Bronchial epithelial cell (primary cell): ENCODE measurements around the gene CHID1. TPM values are rescaled to one million over a fixed set of nuclear protein-coding genes. Genes with fewer than 3 reads are reported as not detected.
A peak's percentile ranks its signal among the peaks of the same experiment; 100 is the strongest.

Experiments
- DNase-seq: peaks from one replicate; pipeline ENCODE4 v3.0.0-alpha.2; 2010; ENCODE audit warnings: low read depth
- FAIRE-seq: peaks from 2 replicates; lab custom pipeline; 2011; peaks lifted over from hg19 to GRCh38; lab: Jason Lieb, UNC
- H3K27me3 ChIP-seq: 2 replicates; pipeline ENCODE4 v1.5.1; 2011; ENCODE audit warnings: low read length; ENCODE audit not compliant: control insufficient read depth, insufficient read depth
- H3K36me3 ChIP-seq: 2 replicates; pipeline ENCODE4 v1.5.1; 2011; ENCODE audit warnings: low read length; ENCODE audit not compliant: control insufficient read depth, insufficient read depth
- H3K4me3 ChIP-seq: 2 replicates; pipeline ENCODE4 v1.5.1; 2011; ENCODE audit warnings: mild to moderate bottlenecking, low read depth, low read length, control low read depth
- total RNA-seq: library from RNA; depleted of rRNA; stranded (reverse); fragments of >200 nt; gene quantifications from 2 replicates; pipeline ENCODE4 v1.2.1, GENCODE V29; 2014
- TF ChIP-seq, protein P1 (sequence below): IDR thresholded peaks from 2 replicates; pipeline ENCODE4 v1.5.1; 2011; ENCODE audit warnings: mild to moderate bottlenecking, moderate library complexity, low read length, control low read depth, inconsistent platforms; ENCODE audit not compliant: insufficient read depth, severe bottlenecking

Gene CHID1
- total RNA-seq, 1 donor from 2014 or later: 42.6 TPM

DNA sequence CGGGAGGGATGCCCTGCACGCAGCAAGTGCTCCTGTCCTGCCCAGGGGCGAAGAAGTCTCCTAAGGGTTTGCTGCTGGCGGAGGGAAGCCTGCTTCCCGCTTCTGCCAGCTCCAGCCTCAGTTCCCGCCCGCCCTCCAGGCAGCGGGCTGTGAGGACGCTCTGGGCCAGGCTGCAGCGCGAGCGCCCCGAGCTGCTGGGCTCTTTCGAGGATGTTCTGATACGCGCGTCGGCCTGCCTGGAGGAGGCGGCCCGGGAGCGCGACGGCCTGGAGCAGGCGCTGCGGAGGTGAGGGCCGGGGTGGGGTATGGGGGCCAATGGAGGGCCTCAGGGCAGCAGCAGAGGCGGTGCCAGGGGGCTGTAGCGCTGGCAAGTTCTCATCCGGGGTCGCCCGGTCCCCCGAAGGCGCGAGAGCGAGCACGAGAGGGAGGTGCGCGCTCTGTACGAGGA is 80.7 kb downstream of the CHID1 start:
- Histone ChIP-seq H3K4me3 (peak overlapping the region; percentile 27), H3K36me3 (peaks cover 4% of the 10 kb centered on the region), H3K27me3 (peaks cover 2% of the 10 kb centered on the region)
- DNase-seq (no peak), FAIRE-seq (no peak)
- TF ChIP-seq, protein P1, sequence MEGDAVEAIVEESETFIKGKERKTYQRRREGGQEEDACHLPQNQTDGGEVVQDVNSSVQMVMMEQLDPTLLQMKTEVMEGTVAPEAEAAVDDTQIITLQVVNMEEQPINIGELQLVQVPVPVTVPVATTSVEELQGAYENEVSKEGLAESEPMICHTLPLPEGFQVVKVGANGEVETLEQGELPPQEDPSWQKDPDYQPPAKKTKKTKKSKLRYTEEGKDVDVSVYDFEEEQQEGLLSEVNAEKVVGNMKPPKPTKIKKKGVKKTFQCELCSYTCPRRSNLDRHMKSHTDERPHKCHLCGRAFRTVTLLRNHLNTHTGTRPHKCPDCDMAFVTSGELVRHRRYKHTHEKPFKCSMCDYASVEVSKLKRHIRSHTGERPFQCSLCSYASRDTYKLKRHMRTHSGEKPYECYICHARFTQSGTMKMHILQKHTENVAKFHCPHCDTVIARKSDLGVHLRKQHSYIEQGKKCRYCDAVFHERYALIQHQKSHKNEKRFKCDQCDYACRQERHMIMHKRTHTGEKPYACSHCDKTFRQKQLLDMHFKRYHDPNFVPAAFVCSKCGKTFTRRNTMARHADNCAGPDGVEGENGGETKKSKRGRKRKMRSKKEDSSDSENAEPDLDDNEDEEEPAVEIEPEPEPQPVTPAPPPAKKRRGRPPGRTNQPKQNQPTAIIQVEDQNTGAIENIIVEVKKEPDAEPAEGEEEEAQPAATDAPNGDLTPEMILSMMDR: no peak

DNA sequence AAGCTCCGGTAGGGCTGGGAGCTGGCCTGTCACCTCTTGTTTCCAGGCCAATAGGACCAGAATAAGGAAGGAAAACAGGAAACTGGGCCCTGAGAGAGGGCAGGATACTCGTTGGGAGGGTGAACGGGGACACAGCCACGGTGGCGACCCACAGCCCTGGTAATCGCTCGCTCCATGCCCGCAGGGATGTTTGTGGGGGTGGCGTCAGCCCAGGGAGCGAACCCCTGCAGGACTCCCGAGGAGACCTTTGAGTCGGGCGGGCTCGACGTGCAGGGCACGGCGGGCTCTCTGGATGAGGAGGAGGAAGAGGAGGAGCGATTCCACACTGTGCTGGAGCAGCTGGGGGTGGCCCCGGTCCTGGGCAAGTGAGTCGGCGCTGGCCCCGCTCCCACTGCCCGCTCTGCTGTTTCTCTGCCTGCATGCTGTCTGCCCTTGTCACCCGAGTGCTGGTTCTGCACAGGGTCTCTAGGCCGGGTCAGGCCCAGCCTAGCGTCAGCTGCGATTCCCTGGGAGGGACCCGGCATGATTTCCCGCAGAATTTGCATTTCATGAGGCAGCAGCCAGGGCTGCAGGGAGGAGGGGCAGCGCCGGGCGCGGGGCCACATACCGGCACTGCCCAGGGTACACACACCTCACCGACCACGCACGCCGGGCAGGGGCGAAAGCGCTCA is 81.3 kb downstream of the CHID1 start:
- Histone ChIP-seq H3K4me3 (no peak overlapping the region), H3K36me3 (peaks cover 3% of the 10 kb centered on the region), H3K27me3 (peaks cover 2% of the 10 kb centered on the region)
- TF ChIP-seq, protein P1: no peak
- FAIRE-seq: no peak
- no peak for DNase-seq

DNA sequence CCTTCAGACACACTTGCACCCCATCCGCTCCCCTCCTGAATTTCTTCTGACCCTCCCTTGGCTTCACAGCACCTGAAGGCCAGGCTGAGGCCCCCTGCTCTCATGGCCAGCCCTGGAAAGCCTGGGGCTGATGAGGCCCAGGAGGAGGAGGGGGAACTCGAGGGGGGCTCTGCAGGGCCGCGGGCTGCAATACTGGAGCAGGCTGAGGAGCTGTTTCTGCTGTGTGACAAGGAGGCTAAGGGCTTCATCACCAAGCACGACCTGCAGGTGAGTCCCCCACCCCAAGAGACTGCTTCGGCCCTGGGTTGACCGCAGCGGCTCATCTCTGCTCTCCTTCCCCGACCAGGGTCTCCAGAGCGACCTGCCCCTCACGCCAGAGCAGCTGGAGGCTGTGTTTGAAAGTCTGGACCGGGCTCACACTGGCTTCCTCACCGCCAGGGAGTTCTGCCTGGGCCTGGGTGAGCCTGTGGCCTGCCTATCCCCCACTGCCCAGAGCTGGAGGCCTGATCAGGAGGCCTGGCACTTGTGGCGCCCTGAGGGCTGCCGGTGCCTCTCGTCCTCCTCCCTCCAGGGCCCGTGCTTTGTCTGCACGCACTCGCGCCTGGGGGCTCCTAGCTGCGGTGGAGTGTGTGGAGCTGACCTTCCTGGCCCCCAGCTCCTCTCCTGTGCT is 82.0 kb downstream of the CHID1 start:
- Histone ChIP-seq H3K27me3 (peaks cover 2% of the 10 kb centered on the region), H3K4me3 (no peak overlapping the region), H3K36me3 (peaks cover 7% of the 10 kb centered on the region)
- DNase-seq (no peak), FAIRE-seq (no peak)
- TF ChIP-seq, protein P1: no peak

DNA sequence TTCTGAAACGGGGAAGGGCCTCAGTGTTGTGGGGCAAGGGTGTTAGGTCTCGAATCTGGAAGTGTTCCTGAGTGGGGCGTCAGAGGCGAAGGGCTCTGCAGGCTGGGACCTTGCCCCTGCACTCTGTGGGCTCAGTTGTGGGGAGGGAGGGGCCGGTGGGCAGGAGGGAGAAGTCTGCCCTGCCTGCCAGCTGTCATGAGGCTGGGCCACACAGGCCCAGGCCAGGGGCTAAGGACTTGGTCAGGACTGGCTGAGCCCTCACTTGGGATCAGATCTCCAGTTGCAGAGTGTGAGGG is 82.8 kb downstream of the CHID1 start, which contains the start of gene CRACR2B:
TSS of gene CRACR2B (plus strand) at position 23 of the 296 bp plus-strand sequence. CDS start 689 bp downstream, outside the sequence.
- H3K27me3 ChIP-seq: peaks cover 2% of the 10 kb centered on the region
- peaks cover 9% of the 10 kb centered on the region for H3K36me3 ChIP-seq
- H3K4me3 ChIP-seq: peak within 1 kb of the TSS; percentile 29
- TF ChIP-seq, protein P1: no peak
- FAIRE-seq: no peak
- no peak for DNase-seq

DNA sequence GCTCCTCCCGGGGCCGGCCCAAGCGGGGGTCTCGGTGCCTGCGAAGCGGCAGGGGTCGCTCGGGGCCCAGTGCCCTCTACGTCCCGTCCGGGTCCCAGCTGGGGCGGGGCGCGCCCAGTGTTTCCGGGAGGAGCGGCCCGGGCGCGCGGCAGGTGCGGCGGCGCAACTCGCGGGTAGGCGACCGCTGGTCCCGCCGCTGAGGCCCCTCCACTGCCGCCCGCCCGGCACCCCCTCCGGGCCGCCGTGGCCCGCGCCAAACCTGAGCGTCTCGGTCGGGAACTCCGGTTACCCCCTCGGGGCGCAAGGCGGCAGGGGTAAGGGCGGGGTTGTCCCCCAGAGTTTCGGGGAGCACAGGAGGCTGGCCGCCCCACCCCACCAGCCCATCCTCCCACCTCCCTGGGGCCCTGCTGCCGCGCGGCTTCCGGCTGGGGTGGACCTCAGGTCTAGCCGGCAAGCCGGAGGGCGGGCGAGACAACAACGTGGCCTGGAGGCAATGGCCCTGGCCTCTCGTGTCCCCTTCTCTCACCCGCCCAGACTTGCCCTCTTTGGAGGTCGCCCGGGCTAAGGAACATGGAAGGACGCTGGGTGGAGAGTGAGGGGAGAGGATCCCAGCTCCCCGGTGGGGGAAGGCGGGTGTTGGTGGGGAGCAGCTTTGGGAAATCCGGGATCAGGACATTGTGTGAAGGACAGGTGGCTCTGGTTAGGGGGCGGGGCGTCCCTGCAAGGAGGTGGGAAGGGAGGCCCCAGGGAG is 83.3 kb downstream of the CHID1 start:
- no peak for DNase-seq
- TF ChIP-seq, protein P1: no peak
- peaks cover 2% of the 10 kb centered on the region for H3K27me3 ChIP-seq
- H3K36me3 ChIP-seq: peaks cover 12% of the 10 kb centered on the region
- peak overlapping the region; percentile 29 for H3K4me3 ChIP-seq
- no peak for FAIRE-seq
